HG02840 (cell line): Measurements from ENCODE around the gene ATOH8.
A peak's percentile ranks its signal among the peaks of the same experiment; 100 is the strongest.
"Not testable (repeated sequence)": the region's sequence is repeated elsewhere in the genome, so short reads cannot be mapped to it uniquely, and the experiment has no call there.

Source experiments
- ATAC-seq: cut with Tn5 transposase; IDR thresholded peaks from one replicate; pipeline ENCODE4 v1.9.1; 2021; ENCODE audit warnings: mild to moderate bottlenecking, moderate library complexity, moderate number of reproducible peaks; ENCODE audit not compliant: unreplicated experiment, low FRiP score

The ATOH8 gene

DNA sequence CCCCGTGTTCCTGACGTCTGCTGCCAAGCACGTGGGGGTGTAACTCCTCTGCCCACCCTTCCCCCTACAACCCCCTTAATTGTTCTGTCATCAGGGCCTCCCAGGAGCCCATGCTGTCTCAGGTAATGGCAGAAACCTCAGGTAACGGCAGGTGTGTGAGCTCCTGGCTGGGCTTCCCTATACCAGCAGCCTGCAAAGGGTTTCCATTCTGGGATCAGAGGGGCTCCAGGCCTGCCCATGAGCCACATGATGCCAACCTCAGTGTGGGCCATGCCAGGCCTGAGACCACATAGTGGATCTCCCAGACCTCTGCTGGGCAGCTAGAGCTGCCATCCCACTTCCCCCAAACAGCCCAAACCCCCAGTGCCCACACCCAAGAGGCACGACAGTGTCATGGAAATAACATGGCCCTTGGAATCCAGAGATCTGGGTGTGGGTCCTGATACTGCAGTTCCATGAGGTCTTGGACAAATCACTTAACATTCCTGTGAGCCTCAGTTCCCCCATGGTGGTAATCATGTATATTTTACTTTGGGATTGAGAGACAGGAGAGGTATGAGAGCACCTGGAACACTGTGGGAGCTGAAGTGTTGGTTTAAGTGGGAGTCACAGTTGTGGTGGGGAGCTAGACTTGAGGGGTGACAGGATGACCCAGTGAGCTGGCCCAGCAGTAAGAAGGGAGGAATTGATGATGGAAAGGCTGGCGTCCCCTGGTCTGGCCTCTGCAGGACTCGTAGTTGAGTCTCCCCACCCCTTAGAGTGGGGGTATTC is 59.6 kb downstream of the ATOH8 start:
- no peak for ATAC-seq

DNA sequence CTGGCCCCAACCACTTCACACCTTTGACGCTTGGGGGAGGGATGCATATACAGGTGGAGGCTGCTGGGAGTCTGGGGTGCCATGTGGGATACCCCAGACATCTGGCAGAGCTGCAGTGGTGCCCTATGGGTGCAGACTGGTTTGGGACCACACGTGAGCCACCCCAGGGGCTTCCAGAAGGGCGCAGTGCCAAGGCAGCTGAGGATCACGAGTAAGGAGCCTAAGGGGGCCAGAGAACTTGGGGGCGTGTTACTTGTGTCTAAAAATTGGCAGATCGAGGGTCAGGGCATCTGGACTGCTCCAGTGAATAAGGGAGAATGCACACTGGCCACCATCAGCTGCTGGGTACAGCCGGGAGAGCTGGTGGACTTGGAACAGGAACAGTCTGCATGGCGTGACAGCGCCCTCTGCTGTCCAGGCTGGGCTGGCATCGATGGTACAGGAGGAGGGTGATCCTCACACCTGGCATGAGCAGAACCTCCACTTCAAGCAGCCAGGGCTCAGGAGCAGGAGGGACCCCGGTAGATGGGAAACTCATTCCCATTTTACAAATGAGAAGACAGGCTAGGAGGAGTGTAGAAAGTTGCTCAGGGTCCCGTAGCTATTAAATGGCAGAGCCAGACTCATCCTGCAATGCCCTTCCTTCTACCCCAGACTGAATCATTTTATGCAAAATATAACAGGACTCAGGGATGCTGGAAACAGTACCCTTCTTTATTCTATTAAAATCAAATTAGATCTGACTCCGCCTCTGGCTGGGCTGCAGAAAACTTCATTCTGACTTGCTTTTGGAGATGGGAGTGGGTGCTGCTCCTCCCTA is 60.4 kb downstream of the ATOH8 start:
- no peak for ATAC-seq

DNA sequence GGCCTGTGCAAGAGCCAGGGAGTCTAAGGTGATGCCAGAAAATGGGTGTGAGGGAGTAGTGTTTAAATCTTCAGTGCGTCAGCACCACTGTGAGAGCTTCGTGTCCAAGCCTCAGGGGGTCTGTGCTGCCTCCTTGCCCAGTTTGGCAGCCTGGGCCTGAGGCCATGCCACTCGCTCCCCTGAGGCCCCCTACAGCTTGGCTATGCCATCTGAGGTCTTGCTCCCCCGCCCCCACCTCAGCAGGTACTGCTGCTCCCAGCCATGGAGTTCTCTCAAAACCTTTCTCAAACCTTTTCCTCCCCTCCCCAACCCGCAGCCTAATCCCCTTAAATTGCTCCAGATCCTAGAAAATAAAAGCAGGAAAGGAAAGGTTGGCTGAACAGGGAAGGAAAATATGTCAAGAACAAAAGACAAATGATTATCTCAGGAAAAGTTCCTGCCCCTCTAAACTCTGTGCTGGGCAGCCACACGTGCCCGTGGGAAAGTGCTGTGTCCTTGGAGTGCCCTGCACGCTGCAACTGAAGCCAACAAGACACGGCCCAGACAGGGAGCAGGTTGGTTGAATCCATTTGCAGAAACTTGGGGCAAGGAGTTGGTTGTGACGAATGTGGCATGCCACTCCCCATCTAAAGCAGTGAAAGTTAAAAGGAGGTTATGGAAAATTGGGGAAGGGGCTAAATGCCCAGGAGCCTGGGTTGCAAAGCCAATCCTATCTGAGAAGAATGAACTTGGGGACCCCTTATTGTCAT is 61.2 kb downstream of the ATOH8 start:
- ATAC-seq: no peak

DNA sequence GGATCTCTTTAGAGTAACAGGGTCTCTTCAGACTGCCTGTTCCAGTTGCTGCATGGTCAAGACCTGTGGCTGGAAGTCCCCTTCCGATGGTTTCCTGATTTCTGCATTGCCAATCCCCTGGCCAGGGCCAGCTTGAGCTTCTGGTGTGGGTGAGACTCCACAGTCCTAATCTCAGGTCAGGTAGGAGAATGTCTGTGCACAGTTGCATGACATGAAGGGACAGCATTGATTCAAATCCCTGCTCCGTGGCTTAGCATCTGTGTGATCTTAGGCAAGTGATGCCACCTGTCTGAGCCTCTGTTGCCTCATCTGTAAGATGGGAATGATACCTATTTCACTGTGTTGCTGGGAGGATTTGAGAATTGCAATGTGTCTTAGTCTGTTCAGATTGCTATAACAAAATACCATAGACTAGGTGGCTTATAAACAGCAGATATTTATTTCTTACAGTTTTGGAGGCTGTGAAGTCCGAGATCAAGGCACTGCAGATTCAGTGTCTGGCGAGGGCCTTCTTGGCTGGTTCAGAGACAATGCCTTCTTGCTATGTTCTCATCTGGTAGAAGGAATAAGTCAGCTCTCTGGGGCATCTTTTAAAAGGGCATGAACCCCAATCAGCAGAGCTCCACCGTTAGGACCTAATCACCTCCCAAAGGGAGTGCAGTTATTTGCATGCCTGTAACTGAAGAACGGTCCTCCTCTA is 66.2 kb downstream of the ATOH8 start:
- ATAC-seq: no peak

DNA sequence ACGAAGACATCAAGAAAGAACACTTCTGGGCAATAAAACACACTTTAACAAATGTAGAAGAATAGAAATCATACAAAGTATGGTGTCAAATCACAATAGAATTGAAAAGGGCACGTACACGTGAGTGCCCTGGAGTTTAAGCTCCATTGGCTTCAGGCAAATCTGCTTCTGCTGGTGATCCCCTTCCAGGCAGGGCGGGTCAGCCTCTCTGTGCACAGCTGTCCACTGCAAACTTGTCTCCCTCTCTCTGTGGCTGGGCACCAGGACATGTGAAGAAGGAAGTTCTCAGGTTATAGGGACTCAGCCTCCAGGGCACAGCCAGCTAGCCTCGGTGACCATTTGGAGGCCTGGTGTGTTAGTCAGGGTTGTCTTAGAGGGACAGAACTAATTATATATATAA is 69.0 kb downstream of the ATOH8 start:
- ATAC-seq: no peak

DNA sequence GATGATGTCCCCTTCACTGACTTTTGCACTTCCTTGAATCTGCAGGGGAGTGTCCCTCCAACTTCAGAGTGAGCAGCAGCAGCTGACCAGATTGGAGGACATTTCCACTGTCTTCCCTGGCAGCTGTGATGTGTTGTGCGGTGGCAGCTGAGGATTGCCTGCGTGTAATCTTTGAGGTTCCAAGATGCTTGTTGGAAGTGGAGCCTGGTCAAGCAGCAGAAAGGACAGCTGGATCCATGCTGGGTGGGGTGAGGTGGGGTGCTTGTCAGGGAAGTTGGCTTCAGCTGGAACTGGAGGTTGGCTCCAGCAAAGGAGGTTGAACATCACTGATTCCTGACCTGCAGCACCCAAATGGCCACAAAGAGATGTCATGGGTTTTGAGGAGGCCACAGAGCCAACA is 70.2 kb downstream of the ATOH8 start:
- no peak for ATAC-seq

DNA sequence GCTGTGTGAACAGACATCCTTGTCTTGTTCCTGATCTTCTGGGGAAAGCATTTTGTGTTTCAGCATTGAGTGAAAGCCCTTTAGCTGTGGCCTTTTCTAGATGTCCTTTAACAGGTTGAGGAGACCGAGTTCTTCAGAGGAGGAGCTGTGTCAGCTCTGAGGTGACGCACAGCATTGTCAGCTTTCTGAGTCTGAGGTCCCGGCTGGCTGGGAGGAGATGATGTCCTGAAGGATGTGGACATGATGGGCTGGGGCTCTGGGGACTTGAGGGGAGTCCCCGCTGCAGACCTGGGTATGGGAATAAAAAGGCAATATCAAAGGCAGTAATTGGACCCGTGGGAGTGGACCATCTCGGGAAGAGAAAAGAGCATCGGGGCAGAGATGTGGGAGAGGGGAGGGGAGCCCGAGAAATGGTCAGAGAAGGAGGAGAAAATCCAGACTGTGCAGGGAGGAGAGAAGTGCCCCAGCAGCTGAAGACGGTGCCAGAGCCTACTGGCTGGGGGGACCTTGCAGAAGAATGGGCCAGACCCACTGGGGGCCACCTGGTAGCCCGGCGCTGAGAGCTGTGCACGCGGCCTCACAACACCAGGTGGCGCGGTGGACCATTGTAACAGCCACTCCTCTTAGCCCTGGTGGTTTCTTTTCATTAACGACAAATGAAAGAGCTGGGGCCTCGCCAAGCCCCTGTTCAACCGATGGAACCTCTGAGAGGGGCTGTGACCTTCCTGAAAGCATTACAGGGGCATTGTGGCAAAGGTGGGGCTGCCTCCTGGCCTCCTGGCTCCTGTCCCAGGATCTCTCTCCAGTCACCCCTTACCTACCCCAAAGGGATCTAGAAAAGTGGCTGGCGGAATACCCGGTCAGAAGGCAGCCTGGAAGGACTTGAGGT is 73.4 kb downstream of the ATOH8 start:
- peak; percentile 64 for ATAC-seq

DNA sequence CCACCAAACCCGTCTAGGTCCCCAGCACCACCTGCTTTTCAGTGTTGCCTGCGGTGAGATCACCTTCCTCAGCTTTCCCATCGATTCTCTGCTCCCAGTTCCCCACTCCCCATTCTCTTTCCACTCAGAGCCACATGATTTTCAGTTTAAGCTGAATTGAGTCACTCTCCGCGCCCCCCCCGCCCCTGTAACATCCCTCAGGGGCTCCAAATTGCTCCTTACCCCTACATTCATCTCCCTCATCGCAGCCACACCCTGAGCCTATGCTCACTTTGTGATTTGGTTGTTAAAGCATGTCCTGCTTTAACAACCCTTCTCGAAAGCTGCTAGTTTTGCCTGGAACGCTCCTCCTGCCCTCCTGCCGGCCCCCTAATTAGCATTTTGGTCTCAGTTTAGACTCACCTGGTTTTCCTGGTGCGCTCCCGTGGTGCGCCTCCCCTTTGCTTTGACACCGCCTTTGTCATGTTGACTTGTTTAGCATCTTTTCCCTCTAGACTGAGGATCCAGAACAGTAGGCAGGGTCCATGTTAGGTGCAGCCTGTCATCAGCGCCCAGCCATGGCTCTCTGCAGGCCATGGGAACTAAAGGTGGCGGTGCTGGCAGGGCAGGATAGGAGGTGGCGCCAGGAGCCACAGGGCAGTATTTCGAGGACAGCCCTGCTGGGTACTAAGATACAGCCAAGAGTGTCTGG is 74.2 kb downstream of the ATOH8 start:
- no peak for ATAC-seq

DNA sequence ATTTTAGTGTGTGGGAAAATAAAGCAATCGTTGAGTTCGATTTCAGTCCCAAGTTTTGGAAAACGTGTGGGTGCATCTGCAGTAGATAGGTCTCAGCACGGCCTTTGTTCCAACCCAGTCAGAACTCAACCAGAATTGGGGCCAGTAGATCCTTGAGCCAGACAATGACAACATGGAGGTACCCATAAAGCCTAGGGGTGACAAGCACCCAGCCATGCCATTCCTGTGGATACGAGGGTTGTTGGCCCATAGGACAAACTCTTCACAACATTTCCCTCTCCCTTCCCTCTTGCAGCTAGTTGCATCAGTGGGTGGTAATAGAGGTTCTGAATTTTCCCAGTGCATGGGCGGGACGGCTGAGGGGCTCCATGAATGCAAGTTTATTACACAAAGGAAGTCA is 74.9 kb downstream of the ATOH8 start:
- ATAC-seq: no peak

DNA sequence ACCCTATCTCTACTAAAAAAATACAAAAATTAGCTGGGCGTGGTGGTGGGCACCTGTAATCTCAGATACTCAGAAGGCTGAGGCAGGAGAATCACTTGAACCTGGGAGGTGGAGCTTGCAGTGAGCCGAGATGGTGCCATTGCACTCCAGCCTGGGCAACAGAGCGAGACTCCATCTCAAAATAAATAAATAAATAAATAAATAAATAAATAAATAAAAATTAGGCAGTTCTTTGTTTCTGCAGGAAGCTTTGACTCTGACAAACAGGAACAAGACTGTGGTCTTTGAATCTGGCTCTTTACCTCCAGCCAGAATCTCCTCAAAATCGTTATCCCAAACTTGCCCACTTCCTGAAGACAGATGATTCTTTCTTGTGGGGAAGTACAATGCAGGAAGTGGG is 75.6 kb downstream of the ATOH8 start:
- ATAC-seq: not testable (repeated sequence)

DNA sequence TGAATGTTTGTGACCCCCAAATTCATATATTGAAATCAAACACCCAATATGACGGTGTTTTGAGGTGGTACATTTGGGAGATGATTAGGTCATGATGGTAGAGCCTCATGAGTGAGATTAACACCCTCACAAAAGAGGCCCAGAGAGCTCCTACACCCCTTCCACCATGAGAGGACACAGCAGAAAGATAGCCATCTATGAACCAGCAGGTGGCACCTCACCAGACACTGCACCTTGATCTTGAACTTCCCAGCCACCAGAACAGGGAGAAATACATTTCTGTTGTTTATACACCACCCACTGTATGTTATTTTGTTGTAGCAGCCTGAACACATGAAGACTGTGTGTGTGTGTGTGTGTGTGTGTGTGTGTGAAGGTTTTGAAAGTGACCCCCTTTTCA is 76.9 kb downstream of the ATOH8 start:
- ATAC-seq: no peak

DNA sequence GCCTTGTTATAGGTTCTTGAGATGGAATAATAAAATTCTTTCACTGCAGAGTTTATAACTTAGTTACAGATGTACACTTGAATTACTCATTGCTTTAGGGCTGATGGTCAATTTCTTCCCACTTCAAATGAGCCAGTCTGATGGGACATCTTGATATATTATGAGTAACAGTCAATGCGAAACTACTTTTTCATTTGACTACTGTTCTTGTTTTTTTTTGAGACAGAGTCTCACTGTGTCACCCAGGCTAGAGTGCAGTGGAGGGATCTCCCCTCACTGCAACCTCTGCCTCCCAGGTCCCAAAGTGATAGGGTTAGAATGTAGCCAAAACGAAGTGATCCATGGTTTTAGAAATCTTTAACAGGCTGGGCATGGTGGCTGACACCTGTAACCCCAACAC is 77.9 kb downstream of the ATOH8 start:
- no peak for ATAC-seq

DNA sequence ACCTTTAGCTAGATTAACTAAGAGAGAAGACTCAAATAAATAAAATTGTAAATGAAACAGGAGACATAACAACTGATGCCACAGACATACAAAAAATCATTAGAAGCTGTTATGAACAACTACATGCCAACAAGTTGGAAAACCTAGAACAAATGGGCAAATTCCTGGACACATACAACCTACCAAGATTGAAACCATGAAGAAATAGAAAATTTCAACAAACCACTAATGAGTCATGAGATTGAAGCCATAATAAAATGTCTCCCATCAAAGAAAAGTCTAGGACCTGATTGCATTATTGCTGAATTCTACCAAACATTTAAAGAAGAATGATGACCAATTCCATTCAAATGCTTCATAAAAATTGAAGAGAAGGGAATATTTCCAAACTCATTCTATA is 80.7 kb downstream of the ATOH8 start:
- ATAC-seq: no peak
